Measurements from ENCODE around the gene PFN3. TPM values are rescaled to one million over a fixed set of nuclear protein-coding genes. Genes with fewer than 3 reads are reported as not detected.

Gene PFN3
- polyA plus RNA-seq, 3 donors, result 0.37 to 7.4 (median 3.2) TPM

- DNase-seq (ENCODE audit: extremely low read depth in 1 of 11, low read depth in 9 of 11, low spot score in 4 of 11), result no peak
Observed at GRCh38 chr5:177440990-177441780, 40.7 kb upstream of the PFN3 start.

GRCh38 chr5:177440211-177440989 is 39.9 kb upstream of the PFN3 start:
- DNase-seq (ENCODE audit: extremely low read depth in 1 of 11, low read depth in 9 of 11, low spot score in 4 of 11), result no peak

- no peak for DNase-seq (ENCODE audit: extremely low read depth in 1 of 11, low read depth in 9 of 11, low spot score in 4 of 11)
Observed at GRCh38 chr5:177439518-177440053, 39.1 kb upstream of the PFN3 start.

- DNase-seq (ENCODE audit: extremely low read depth in 1 of 11, low read depth in 9 of 11, low spot score in 4 of 11), result no peak
Observed at GRCh38 chr5:177438468-177438867, 38.0 kb upstream of the PFN3 start.

GRCh38 chr5:177437623-177438022 is 37.2 kb upstream of the PFN3 start:
- no peak for DNase-seq (ENCODE audit: extremely low read depth in 1 of 11, low read depth in 9 of 11, low spot score in 4 of 11)

- DNase-seq (ENCODE audit: extremely low read depth in 1 of 11, low read depth in 9 of 11, low spot score in 4 of 11), result no peak
Observed at GRCh38 chr5:177435847-177436536, 35.5 kb upstream of the PFN3 start.

GRCh38 chr5:177434942-177435738 is 34.7 kb upstream of the PFN3 start:
- no peak for DNase-seq (ENCODE audit: extremely low read depth in 1 of 11, low read depth in 9 of 11, low spot score in 4 of 11)

GRCh38 chr5:177434437-177434836 is 34.0 kb upstream of the PFN3 start:
- no peak for DNase-seq (ENCODE audit: extremely low read depth in 1 of 11, low read depth in 9 of 11, low spot score in 4 of 11)

- no peak for DNase-seq (ENCODE audit: extremely low read depth in 1 of 11, low read depth in 9 of 11, low spot score in 4 of 11)
Observed at GRCh38 chr5:177433658-177434217, 33.3 kb upstream of the PFN3 start.

GRCh38 chr5:177432839-177433657 is 32.6 kb upstream of the PFN3 start:
- no peak for DNase-seq (ENCODE audit: extremely low read depth in 1 of 11, low read depth in 9 of 11, low spot score in 4 of 11)

GRCh38 chr5:177432143-177432838 is 31.8 kb upstream of the PFN3 start:
- no peak for DNase-seq (ENCODE audit: extremely low read depth in 1 of 11, low read depth in 9 of 11, low spot score in 4 of 11)

GRCh38 chr5:177431317-177432142 is 31.1 kb upstream of the PFN3 start:
- no peak for DNase-seq (ENCODE audit: extremely low read depth in 1 of 11, low read depth in 9 of 11, low spot score in 4 of 11)

GRCh38 chr5:177430972-177431316 is 30.5 kb upstream of the PFN3 start:
- no peak for DNase-seq (ENCODE audit: extremely low read depth in 1 of 11, low read depth in 9 of 11, low spot score in 4 of 11)

- no peak for DNase-seq (ENCODE audit: extremely low read depth in 1 of 11, low read depth in 9 of 11, low spot score in 4 of 11)
Observed at GRCh38 chr5:177430140-177430951, 29.9 kb upstream of the PFN3 start.

GRCh38 chr5:177429248-177430040 is 29.0 kb upstream of the PFN3 start:
- DNase-seq (ENCODE audit: extremely low read depth in 1 of 11, low read depth in 9 of 11, low spot score in 4 of 11), result no peak

All from renal cortex interstitium (tissue), 11 donors.